NCI-H2107 treated with DMSO at 0.1 percent for 48 hours (cell line): ENCODE results near the gene CLPTM1L.
A peak's percentile ranks its signal among the peaks of the same experiment; 100 is the strongest.
"Not testable (repeated sequence)": the region's sequence is repeated elsewhere in the genome, so short reads cannot be mapped to it uniquely, and the experiment has no call there.

ENCODE experiments used
- DNase-seq: peaks from one replicate; lab custom pipeline; 2025; ENCODE audit not compliant: unreplicated experiment; lab: John Stamatoyannopoulos, UW

Gene CLPTM1L

GRCh38 chr5:1330146-1330846 lies 14.6 kb downstream of the CLPTM1L start:
- no peak for DNase-seq

DNA sequence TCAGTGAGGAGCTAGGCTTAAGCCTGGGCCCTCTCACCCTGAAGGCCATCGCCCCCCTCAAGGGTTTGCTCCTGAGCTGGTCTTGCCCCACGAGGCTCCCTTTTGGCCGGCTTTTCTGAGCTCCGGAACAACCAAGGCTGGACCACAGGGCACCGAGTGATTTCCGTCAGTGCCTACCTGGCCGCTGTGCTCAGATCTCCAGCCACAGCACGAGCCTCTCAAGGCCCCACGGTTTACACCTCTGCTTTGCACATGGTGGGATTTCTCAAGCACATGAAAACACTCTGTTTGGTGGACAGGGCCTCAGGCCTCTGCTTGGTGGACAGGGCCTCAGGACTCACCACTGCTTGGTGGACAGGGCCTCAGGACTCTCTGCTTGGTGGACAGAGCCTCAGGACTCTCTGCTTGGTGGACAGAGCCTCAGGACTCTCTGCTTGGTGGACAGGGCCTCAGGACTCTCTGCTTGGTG lies 15.8 kb downstream of the CLPTM1L start:
- no peak for DNase-seq

- DNase-seq, result not testable (repeated sequence)
Observed at GRCh38 chr5:1328237-1329110, 16.4 kb downstream of the CLPTM1L start.

DNA sequence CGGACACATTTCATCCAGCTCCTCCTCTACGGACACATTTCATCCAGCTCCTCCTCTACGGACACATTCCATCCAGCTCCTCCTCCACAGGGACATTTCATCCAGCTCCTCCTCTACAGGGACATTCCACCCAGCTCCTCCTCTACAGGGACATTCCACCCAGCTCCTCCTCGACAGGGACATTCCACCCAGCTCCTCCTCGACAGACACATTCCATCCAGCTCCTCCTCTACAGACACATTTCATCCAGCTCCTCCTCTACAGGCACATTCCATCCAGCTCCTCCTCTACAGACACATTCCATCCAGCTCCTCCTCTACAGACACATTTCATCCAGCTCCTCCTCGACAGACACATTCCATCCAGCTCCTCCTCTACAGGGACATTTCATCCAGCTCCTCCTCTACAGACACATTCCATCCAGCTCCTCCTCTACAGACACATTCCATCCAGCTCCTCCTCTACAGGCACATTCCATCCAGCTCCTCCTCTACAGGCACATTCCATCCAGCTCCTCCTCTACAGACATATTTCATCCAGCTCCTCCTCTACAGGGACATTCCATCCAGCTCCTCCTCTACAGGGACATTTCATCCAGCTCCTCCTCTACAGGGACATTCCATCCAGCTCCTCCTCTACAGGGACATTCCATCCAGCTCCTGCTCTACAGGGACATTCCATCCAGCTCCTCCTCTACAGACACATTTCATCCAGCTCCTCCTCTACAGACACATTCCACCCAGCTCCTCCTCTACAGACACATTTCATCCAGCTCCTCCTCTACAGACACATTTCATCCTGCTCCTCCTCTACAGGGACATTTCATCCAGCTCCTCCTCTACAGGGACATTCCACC lies 17.8 kb downstream of the CLPTM1L start:
- not testable (repeated sequence) for DNase-seq

- DNase-seq, result not testable (repeated sequence)
Observed at GRCh38 chr5:1326532-1326875, 18.4 kb downstream of the CLPTM1L start.

GRCh38 chr5:1325870-1326531 lies 18.9 kb downstream of the CLPTM1L start:
- DNase-seq, result no peak

DNA sequence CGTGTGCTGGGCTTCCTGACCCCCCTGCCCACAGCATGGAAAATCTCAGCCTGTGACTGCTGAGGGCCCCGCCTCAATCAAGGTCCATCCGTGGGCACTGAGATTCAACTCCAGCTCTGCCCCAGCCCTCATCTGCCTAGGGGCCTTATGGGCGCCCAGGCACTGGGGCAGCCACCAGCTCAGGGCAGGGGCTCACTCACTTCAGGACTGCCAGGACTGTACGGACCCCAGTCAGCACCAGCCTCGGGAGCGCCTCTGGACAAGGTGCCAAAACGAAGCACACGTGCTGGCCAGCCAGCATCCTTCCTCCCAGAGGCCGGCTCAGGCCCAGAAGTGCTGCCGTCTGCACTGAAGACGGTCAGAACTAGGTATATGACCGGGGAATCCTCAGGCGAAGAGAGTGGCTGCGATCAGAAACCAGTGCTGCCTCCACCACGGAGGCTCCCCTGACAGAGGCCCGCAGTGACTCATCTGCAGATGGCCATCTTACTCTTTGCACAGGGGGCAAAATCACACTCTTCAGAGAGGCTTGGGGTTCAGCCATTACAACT lies 19.6 kb downstream of the CLPTM1L start:
- no peak for DNase-seq

GRCh38 chr5:1324719-1325190 lies 20.1 kb downstream of the CLPTM1L start:
- no peak for DNase-seq

- DNase-seq, result no peak
Observed at GRCh38 chr5:1324301-1324700, 20.6 kb downstream of the CLPTM1L start.

- DNase-seq, result no peak
Observed at GRCh38 chr5:1323803-1324173, 21.1 kb downstream of the CLPTM1L start.

- DNase-seq, result no peak
Observed at GRCh38 chr5:1322955-1323802, 21.7 kb downstream of the CLPTM1L start.

GRCh38 chr5:1322036-1322900 lies 22.6 kb downstream of the CLPTM1L start:
- no peak for DNase-seq

DNA sequence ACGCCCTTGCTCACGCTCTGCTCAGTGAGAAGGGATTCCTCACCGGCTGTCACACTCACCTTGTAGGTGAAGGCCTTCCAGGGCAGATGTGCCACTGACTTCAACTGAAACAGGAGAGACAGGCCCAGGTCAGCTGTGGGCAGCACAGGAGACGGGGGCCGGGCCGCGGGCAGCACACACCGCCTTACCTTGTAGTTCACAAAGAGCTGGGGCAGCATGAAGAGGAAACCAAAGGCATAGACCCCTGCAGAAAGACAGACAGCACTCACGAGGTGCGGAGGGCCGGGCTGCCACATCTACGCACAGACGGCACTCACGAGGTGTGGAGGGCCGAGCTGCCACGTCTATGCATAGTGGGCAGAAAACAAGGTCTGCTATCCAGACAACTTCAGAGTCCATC lies 23.3 kb downstream of the CLPTM1L start:
- no peak for DNase-seq

GRCh38 chr5:1320436-1321344 lies 24.2 kb downstream of the CLPTM1L start:
- no peak for DNase-seq

DNA sequence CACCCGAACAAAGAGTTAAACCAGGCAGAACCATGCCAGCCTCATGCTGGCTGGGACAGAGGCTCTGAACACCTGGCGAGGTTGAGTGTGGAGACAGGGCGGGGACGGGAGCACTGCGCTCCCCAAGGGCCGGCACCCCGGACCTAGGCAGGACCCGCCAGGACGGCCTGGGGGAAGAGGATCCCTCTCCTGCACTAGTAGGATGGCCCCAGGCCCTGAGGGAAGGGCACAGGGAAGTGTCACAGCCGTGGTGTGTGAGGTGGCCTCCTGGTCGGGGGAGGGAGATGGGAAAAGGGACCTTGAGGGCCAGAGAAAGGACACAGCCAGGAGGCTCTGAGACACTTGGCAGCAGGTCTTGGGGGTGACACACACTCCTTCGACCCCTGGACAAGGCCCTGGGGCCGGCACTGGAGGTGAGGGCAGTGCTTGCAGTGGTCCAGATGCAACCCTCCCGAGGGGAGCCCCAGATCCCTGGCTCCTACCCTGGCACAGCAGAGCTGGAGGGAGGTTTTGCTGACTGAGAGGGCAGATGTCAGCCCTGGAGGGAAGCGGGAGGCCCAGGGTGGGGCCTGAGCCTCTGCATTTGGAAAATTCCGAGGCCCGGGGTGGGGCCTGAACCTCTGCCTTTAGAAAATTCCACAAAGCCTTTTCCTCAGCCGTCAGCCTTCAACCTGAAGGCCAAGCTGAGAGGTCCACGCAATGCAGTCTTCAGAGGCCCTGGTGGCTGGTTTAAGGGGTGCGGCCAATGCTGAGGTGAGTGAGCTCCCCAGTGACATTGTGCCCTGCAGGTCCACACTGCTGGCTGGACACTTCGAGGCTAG lies 25.3 kb downstream of the CLPTM1L start:
- DNase-seq, result peak; percentile 80

DNA sequence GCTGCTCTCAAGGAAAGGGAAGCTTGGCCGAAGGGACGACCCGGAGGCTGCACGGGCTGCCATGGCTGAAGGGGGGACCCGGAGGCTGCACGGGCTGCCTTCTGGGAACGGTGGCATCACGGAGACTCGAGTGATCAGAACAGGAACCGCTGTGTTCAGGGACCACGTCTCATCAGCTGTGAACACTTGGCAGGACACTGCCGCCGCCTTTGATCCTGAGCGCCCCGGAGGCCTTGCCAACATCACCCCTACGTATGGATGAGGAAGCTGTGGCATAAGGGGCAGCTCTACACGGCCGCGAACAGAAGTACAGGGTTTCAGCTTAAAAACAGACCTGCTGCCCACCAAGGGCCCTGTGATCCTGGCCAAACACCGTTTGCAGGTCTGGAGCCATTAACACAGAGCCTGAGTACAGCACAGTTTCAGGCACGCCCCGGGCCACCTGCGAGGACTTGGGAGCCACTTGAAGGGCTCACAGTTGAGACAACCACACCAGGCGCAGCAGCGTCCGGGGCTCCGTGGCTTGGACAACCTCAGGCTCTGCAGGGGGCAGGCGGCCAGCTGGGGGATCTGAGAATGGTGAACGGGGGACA lies 26.1 kb downstream of the CLPTM1L start:
- DNase-seq, result peak; percentile 80
